Activated T-cell treated with anti-CD3 and anti-CD28 coated beads for 48 hours (primary cell): ENCODE measurements around the gene RPP25.
A peak's percentile ranks its signal among the peaks of the same experiment; 100 is the strongest.
"Not testable (repeated sequence)": the region's sequence is repeated elsewhere in the genome, so short reads cannot be mapped to it uniquely, and the experiment has no call there.

Experiments used
- DNase-seq: peaks from one replicate; pipeline ENCODE4 v3.0.0-alpha.2; 2020; ENCODE audit warnings: low read depth

The RPP25 gene

DNA sequence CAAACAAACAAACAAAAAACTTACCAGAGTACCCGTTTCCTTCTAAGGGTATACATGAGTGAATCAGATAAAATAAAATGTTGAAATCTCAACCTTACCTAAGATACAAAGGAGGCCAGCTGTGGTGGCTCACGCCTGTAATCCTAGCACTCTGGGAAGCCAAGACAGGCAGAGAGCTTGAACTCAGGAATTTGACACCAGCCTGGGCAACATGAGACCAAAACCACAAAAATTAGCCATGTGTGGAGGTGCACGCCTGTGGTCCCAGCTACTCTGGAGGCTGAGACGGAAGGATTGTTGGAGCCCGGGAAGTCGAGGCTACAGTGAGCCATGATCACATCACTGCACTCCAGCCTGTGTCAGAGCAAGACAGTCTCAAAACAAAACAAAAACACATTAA lies 38.9 kb downstream of the RPP25 start:
- no peak for DNase-seq

DNA sequence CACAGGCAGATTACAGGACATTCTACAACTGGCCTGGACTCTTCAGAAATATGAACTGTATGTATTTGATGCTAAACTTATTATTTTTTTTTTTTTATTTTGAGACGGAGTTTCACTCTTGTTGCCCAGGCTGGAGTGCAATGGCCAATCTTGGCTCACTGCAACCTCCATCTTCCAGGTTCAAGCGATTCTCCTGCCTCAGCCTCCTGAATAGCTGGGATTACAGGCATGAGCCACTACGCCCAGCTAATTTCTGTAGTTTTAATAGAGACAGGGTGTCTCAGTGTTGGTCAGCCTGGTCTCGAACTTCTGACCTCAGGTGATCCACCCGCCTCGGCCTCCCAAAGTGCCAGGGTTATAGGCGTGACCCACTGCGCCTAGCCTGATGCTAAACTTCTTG lies 42.8 kb downstream of the RPP25 start:
- not testable (repeated sequence) for DNase-seq

DNA sequence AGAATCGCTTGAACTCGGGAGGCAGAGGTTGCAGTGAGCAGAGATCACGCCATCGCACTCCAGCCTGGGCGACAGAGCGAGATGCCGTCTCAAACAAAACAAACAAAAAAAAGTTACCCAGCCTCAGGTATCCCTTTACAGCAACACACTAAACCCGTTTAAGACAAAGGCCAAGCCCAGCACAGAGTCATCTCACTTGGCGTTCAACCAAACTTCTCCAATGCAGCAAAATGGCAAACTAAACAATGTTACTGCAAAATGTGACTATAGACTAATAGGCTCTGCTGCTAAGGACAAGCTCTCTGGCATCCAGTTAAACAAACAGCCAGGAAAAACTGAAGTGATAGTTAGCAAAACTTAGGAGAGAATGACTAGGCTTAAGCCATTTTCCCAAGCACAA lies 43.5 kb downstream of the RPP25 start:
- no peak for DNase-seq

DNA sequence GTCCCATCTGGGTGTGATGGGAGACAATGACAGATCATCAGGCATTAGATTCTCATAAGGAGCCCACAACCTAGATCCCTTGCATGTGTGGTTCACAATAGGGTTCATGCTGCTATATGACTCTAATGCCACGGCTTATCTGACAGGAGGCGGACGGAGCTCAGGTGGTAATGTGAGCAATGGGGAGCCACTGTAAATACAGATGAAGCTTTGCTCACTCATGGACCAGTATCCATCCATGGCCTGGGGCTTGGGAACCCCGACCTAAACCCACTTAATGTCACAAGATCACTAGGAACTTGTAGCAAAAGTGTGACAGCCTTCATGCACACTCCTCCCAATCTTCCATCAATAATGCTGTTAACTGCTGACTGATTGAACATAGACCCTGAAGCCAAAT lies 47.9 kb downstream of the RPP25 start:
- DNase-seq = no peak

DNA sequence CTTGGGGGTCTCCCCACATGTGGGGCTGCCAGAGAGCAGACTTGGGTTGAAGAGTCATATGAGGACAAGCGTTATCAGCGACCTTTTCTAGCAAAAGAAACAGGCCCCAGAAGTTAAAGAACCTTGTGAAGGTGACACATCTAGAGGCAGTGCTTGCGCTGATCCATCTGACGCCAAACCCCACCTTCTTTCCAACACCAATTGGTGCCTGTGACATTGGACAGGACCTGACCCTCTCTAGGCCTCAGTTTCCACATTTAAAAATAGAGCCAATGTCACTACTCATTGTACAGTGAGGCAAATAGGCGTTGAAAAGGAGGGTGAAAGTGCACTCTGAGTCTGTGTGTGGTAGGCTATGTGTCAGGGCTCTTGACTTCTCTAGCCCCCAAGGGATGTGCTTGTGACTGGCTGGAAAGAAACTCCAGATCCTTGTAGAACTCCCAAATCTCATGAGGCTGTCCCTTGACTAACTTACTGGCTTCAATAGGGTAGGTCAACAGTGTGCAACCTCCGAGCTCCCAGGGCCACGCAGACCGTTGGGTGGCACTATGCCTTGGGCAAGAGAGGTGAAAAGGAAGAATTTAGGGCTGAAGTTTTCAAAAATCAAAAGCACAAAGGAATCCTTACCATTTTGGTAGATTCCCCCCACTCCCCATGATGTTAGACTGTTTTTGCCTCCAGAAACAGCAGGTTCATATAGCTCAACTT lies 49.3 kb downstream of the RPP25 start:
- DNase-seq = no peak

DNA sequence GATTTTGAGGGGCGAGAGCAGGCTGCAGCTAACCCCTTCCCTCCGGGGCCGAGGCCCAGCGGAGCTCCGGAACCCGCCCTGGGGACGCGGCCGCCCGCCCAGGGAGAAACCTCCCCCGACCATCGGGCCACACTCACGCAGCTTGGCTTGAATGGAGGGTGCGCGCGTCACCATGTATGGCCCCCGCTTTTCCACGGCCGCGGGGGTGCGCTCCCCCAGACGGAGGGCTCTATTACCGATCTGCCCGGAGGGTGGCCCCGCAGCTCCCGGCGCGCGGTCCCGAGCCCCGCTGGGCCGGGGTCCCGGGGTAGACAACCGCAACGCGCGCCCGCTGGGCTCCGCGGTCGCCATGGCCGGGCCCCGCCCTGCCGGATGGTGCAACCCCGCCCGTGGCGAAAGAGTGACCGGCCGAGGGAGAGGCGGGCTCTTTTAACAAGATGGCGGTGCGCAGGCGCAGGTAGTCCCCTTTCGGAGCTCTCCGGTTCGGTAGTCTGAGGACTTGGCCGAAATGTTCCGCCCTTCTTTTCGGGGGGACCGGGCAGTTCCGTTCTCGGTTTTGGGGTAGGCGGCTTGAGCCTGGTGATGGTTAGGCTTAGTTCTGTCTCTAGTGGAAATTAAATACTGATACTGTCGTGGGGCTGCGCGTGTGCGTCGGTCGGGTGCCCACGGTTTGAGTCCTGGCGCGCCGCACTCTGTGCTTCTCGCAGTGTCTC lies 50.0 kb downstream of the RPP25 start, which contains the start of gene FAM219B:
FAM219B (minus strand) TSS at position 402 of the 713 bp plus-strand sequence; CDS start at position 351, 51 bp downstream.
- peak; percentile 74 for DNase-seq

DNA sequence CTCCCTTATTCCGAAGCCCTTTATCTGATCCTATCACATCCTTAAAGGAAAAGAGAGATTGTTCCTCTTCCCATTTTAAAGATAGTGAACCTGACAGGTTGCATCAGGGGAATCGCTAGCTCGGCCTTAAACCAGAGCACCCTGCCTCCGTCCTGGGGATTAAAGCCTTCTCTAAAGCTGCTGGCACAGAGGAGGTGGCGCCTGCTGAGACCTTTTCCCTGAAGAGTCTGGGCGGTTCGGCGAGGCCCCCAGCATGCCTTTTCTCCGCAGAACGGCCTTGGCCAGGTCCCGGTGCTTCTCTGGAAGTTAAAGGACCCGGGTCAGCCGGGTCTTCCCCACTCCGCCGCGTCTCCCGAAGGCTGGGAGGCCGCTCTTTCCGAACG lies 50.5 kb downstream of the RPP25 start:
- no peak for DNase-seq
